Naive thymus-derived CD4-positive, alpha-beta T cell (primary cell): ENCODE results near the gene FOXO3. TPM values are rescaled to one million over a fixed set of nuclear protein-coding genes. Genes with fewer than 3 reads are reported as not detected.

Source experiments
- ATAC-seq: fragments of 150-1000 bp; cut with Tn5 transposase; 2 replicates; pipeline ENCODE4 v1.10.0; 2021; ENCODE audit warnings: mild to moderate bottlenecking, moderate library complexity
- CTCF ChIA-PET: fragments of 350-600 bp; sonication (Branson Sonifier 250); formaldehyde crosslinking; loops from one replicate; lab custom pipeline; 2021; ENCODE audit warnings: antibody characterized with exemption; lab: Charles Lee
- POLR2A ChIA-PET: fragments of 350-600 bp; sonication (Branson Sonifier 250); formaldehyde crosslinking; loops from one replicate; lab custom pipeline; 2021; ENCODE audit warnings: antibody characterized with exemption, inconsistent platforms; lab: Charles Lee
- DNase-seq, 9 donors: peaks; one replicate each; pipeline versions ENCODE4 v3.0.0 to v3.0.0-alpha.2; 2020 to 2022; ENCODE audit warnings: mixed read lengths in 1 of 9
- H3K27ac ChIP-seq: one replicate; pipeline ENCODE4 v1.7.0; 2013; ENCODE audit warnings: mild to moderate bottlenecking, low read depth, low read length, moderate library complexity
- H3K27me3 ChIP-seq, 2 donors: one replicate each; pipeline ENCODE4 v1.7.0; 2013; ENCODE audit warnings: low read length in 2 of 2, mild to moderate bottlenecking in 2 of 2, moderate library complexity in 2 of 2; ENCODE audit not compliant: control insufficient read depth in 2 of 2, insufficient read depth in 2 of 2
- H3K36me3 ChIP-seq, 3 experiments: 1 replicate in 2 of 3; 2 replicates in 1 of 3; pipeline ENCODE4 v1.7.0; 2013; ENCODE audit warnings: low read length in 3 of 3, mild to moderate bottlenecking in 3 of 3, moderate library complexity in 1 of 3; ENCODE audit not compliant: insufficient read depth in 3 of 3, control insufficient read depth in 2 of 3
- H3K4me1 ChIP-seq, 2 donors: one replicate each; pipeline ENCODE4 v1.7.0; 2013; ENCODE audit warnings: low read length in 2 of 2, mild to moderate bottlenecking in 2 of 2, moderate library complexity in 1 of 2; ENCODE audit not compliant: control insufficient read depth in 2 of 2, insufficient read depth in 2 of 2
- H3K4me3 ChIP-seq: 2 replicates; pipeline ENCODE4 v1.7.0; 2013; ENCODE audit warnings: mild to moderate bottlenecking, low read length
- H3K9me3 ChIP-seq, 3 experiments: 1 replicate in 2 of 3; 2 replicates in 1 of 3; pipeline ENCODE4 v1.7.0; 2013; ENCODE audit warnings: low read length in 3 of 3; ENCODE audit not compliant: control insufficient read depth in 2 of 3
- H3K27ac Mint-ChIP-seq, 9 donors: one replicate each; pipeline ENCODE4 v1.8.0; 2020 to 2022; ENCODE audit warnings: mixed read lengths in 9 of 9, mild to moderate bottlenecking in 8 of 9, moderate library complexity in 5 of 9, inconsistent platforms in 2 of 9
- H3K27me3 Mint-ChIP-seq, 5 donors: one replicate each; pipeline ENCODE4 v1.8.0; 2021 to 2022; ENCODE audit warnings: mixed read lengths in 5 of 5, mild to moderate bottlenecking in 1 of 5
- H3K36me3 Mint-ChIP-seq, 5 donors: one replicate each; pipeline ENCODE4 v1.8.0; 2020 to 2022; ENCODE audit warnings: mixed read lengths in 5 of 5, mild to moderate bottlenecking in 3 of 5, inconsistent platforms in 1 of 5
- H3K4me1 Mint-ChIP-seq, 7 donors: one replicate each; pipeline ENCODE4 v1.8.0; 2020 to 2022; ENCODE audit warnings: mixed read lengths in 7 of 7, mild to moderate bottlenecking in 3 of 7, inconsistent platforms in 1 of 7
- H3K4me3 Mint-ChIP-seq, 10 donors: one replicate each; pipeline ENCODE4 v1.8.0; 2020 to 2022; ENCODE audit warnings: mild to moderate bottlenecking in 10 of 10, mixed read lengths in 10 of 10, moderate library complexity in 6 of 10, inconsistent platforms in 2 of 10
- H3K9me3 Mint-ChIP-seq, 11 donors: one replicate each; pipeline ENCODE4 v1.8.0; 2020 to 2022; ENCODE audit warnings: mixed read lengths in 11 of 11, mild to moderate bottlenecking in 4 of 11, inconsistent platforms in 1 of 11, moderate library complexity in 1 of 11
- intact Hi-C, 2 donors: fragments of 100-400 bp; cut with micrococcal nuclease; formaldehyde crosslinking; loops; one replicate each; pipeline ENCODE4 v1.15.1; 2023
- polyA plus RNA-seq, 2 donors: library from polyadenylated mRNA; unstranded; fragments of 300-500 nt; fragmentation: Illumina TruSeq; gene quantifications; one replicate each; pipeline ENCODE4 v1.2.3, GENCODE V29; 2021
- total RNA-seq, 6 experiments: library from RNA in 5 of 6; stranded (reverse) in 5 of 6; gene quantifications; 1 replicate in 5 of 6; 2 replicates in 1 of 6; pipeline ENCODE4 v1.2.3 and lab custom pipeline; 2021 to 2026

The FOXO3 gene
- total and polyA plus RNA-seq, 7 experiments from 2014 or later, result 11.6 to 39.5 (median 20.5) TPM

DNA sequence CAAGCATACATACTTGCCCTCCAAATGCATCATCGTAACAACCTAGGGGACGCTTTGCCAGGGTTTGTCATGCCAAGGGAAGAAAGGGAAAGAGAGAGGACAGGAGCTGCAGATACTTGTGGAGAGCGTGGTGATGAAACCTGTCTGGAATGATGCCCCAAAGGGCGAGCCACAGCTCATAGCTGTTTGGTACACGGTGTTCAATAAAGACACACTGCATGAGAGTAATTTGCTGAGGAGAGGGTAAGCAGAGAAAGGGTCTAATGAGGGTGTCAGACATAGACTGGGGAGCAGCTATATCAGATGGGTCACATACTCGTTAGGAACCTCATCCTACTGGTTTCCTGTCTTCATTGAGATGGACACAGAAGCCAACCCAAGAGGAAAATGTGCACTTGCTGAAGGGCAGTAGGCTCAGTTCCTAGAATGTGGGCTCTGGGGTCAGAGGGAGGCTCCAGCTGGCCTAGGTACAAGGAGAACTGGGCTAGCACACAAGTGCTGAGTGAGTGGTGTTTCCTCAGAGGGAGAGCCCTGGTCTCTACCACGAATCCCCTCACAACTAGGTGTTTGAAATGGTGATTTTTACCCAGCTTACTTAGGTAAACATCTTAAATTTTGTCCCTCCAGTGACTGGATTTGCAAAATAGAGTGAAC is 5.2 kb upstream of the FOXO3 start:
- Histone ChIP-seq H3K27me3 (no peaks in the 10 kb centered on the region), H3K27ac (no peak overlapping the region), H3K9me3 (no peaks in the 10 kb centered on the region), H3K36me3 (peaks cover 0 to 11% (median 0%) of the 10 kb centered on the region in 3 experiments), H3K4me3 (no peak overlapping the region), H3K4me1 (peaks cover 5 to 6% of the 10 kb centered on the region in 2 donors)
- Mint-ChIP-seq H3K27ac (peak overlapping the region in 1 of 9 donors; percentile 46), H3K4me1 (peaks cover 0 to 8% (median 0%) of the 10 kb centered on the region in 7 donors), H3K27me3 (peaks cover 0 to 54% (median 9%) of the 10 kb centered on the region in 5 donors), H3K9me3 (no peaks in the 10 kb centered on the region), H3K36me3 (no peaks in the 10 kb centered on the region), H3K4me3 (peak overlapping the region in 1 of 10 donors; percentile 2)
- ChIA-PET CTCF (interaction anchor here (2.3 kb wide), 1 partner anchor 11 kb away, joined by 8 read pairs; no protein-coding TSS in a partner anchor), POLR2A (interaction anchor here (0.8 kb wide), 1 partner anchor 599 kb away, joined by 4 read pairs; no protein-coding TSS in a partner anchor)
- intact Hi-C loops, result loop anchor here in 1 of 2 donors (5.0 kb wide), 5 partner anchors 227 to 1622 kb away; partner anchors contain the start of genes MICAL1 and WASF1
- DNase-seq, result no peak
- ATAC-seq, result no peak

DNA sequence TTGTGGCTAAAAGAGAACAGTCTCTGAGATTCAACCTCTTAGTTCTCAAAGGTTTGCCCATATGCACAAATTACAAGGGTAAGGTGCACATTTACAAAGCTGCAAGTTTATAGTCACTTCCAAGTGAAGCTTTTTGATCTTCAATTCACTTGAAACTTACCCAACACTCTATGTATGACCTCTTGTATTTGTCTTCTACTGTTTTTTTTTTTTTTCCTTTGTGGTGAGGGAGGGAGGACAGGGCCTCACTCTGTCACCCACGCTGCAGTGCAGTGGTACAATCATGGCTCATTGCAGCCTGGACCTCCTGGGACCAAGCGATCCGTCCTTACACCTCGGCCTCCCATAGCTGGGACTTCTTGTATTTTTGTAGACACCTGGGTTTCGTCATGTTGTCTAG is 4.5 kb upstream of the FOXO3 start:
- H3K27ac Mint-ChIP-seq, result peak overlapping the region in 4 of 9 donors; percentile 19 to 90 (median 50)
- peaks cover 0 to 8% (median 0%) of the 10 kb centered on the region in 7 donors for H3K4me1 Mint-ChIP-seq

DNA sequence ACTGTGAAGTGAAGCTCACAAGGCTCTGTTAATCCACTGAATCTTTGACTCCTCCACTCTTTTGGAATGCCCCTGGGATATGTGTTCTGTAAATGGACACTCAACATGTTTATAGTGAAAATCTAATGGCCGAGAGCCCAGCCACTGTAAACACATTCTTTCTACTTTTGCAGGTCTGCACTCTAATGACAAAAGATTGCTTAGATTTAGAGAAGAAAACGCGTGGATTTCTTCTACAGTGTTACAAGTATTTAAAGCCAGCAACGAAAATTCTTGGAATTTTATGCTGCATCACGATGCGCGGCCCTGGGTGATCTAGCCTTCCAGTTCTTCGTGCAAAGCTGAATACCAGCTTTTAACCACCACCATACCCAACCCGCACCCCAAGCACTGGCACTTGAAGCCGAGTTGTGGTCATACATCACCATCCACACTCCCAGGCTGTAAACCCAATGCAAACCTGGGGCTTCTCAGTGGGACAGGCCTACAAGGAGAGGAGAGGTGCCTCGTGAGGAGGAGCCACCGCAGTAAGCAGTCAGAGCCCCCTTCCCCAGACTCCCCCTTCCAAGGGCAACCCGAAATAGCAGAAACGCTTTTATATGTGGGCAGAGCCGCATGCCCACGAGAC is 3.7 kb upstream of the FOXO3 start:
- no peak for DNase-seq
- peaks cover 0 to 4% (median 0%) of the 10 kb centered on the region in 5 donors for H3K36me3 Mint-ChIP-seq
- Histone ChIP-seq H3K36me3 (peaks cover 0 to 11% (median 0%) of the 10 kb centered on the region in 3 experiments), H3K9me3 (no peaks in the 10 kb centered on the region), H3K4me1 (peaks cover 7 to 11% of the 10 kb centered on the region in 2 donors), H3K27ac (peak overlapping the region; percentile 100), H3K4me3 (peak overlapping the region; percentile 80), H3K27me3 (no peaks in the 10 kb centered on the region)
- no peak for ATAC-seq
- intact Hi-C loops, result loop anchor here (1.0 to 5.0 kb wide), 7 partner anchors 15 to 1620 kb away; partner anchors contain the start of genes MICAL1 (in 1 of the 2) and WASF1 (in 1 of the 2)
- no peaks in the 10 kb centered on the region for H3K9me3 Mint-ChIP-seq
- ChIA-PET CTCF (interaction anchor here (0.8 to 2.3 kb wide), 4 partner anchors 12 to 516 kb away, joined by 4 to 8 read pairs (median 7); no protein-coding TSS in a partner anchor), POLR2A (interaction anchor here (1.3 to 3.5 kb wide), 3 partner anchors 453 to 825 kb away, joined by 3 to 41 read pairs (median 10); partner anchors contain the start of genes CD164, CEP57L1 and SESN1)
- peak overlapping the region; percentile 38 to 99 (median 87) for H3K27ac Mint-ChIP-seq
- peaks cover under 1 to 13% (median 5%) of the 10 kb centered on the region in 7 donors for H3K4me1 Mint-ChIP-seq
- peaks cover 0 to 54% (median 9%) of the 10 kb centered on the region in 5 donors for H3K27me3 Mint-ChIP-seq
- H3K4me3 Mint-ChIP-seq, result peak overlapping the region; percentile 80 to 98 (median 94)

More for the DNA sequence above, 4.5 kb upstream of the FOXO3 start:
- no peak for DNase-seq
- no peaks in the 10 kb centered on the region for H3K36me3 Mint-ChIP-seq
- no peak overlapping the region for H3K27ac ChIP-seq
- no peaks in the 10 kb centered on the region for H3K9me3 ChIP-seq
- ChIA-PET CTCF (interaction anchor here (0.8 to 2.3 kb wide), 4 partner anchors 12 to 517 kb away, joined by 4 to 8 read pairs (median 7); no protein-coding TSS in a partner anchor), POLR2A (interaction anchor here (0.8 to 1.3 kb wide), 2 partner anchors 454 to 599 kb away, joined by 3 to 4 read pairs; no protein-coding TSS in a partner anchor)
- H3K9me3 Mint-ChIP-seq, result no peaks in the 10 kb centered on the region
- intact Hi-C loops, result loop anchor here in 1 of 2 donors (5.0 kb wide), 5 partner anchors 226 to 1621 kb away; partner anchors contain the start of genes MICAL1 and WASF1
- peaks cover 0 to 53% (median 9%) of the 10 kb centered on the region in 5 donors for H3K27me3 Mint-ChIP-seq
- peaks cover 5 to 6% of the 10 kb centered on the region in 2 donors for H3K4me1 ChIP-seq
- H3K36me3 ChIP-seq, result peaks cover 0 to 11% (median 0%) of the 10 kb centered on the region in 3 experiments
- no peak for ATAC-seq
- no peak overlapping the region for H3K4me3 ChIP-seq
- H3K27me3 ChIP-seq, result no peaks in the 10 kb centered on the region
- H3K4me3 Mint-ChIP-seq, result peak overlapping the region in 8 of 10 donors; percentile 26 to 98 (median 88)

DNA sequence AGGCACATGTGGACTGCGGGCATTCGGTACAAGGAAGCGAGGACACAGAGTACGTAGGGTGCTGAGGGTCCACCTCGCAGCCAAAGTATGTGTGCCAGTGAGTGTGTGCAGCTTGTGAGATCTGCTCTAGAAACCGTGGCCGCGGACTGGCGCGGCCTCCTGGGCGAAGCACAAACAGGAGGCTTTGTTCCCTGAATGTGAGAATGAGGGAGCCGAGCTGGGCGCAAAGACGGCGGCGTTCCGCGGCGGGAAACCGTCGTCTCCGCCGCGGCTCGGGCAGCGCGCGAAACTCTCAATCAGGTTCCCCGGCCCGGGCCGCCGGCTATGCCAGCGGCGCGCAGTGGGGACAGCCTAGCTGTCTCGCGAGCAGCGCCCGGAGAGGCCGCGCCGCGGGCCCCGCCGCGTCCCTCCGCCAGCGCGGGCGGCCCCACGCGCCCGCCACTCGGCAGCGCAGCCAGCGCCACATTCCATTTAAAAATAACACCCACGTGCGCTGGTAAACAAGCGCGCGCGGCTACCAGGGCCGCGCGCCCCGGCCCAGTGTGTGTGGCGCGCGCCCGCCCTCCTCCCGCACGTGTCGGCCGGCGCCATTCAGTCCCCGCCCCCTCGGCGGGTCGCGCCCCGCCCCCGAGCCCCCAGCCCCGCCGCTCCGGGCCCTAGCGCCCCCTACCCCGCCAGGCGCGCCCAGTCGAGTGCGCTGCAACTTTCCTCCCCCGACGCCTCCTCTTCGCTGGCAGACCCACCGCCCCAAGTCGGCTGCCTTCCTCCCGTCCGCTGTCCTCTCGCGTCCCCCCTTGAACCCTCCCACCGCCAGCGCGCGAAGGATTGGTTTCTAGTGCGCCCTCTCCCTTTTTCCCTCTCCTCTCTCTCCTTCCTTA is 3.0 kb upstream of the FOXO3 start:
- DNase-seq (peak; percentile 71 to 86 (median 80)), ATAC-seq (peak; percentile 64)
- Mint-ChIP-seq H3K27me3 (peaks cover 0 to 54% (median 9%) of the 10 kb centered on the region in 5 donors), H3K27ac (peak overlapping the region; percentile 87 to 99 (median 97)), H3K4me1 (peaks cover 8 to 20% (median 12%) of the 10 kb centered on the region in 7 donors), H3K9me3 (no peaks in the 10 kb centered on the region), H3K4me3 (peak overlapping the region; percentile 88 to 98 (median 97)), H3K36me3 (peaks cover 0 to 10% (median 5%) of the 10 kb centered on the region in 5 donors)
- Histone ChIP-seq H3K9me3 (no peaks in the 10 kb centered on the region), H3K36me3 (peaks cover 0 to 11% (median 0%) of the 10 kb centered on the region in 3 experiments), H3K4me1 (peaks cover 12 to 13% of the 10 kb centered on the region in 2 donors), H3K4me3 (peak overlapping the region; percentile 80), H3K27me3 (no peaks in the 10 kb centered on the region), H3K27ac (peak overlapping the region; percentile 100)
- CTCF ChIA-PET, result interaction anchor here (0.6 to 1.8 kb wide), 8 partner anchors 10 to 1482 kb away, joined by 3 to 8 read pairs (median 4); no protein-coding TSS in a partner anchor
- POLR2A ChIA-PET, result interaction anchor here (0.6 to 3.5 kb wide), 17 partner anchors 9 to 1099 kb away, joined by 3 to 41 read pairs (median 5); partner anchors contain the start of genes ARMC2, CD164, CEP57L1 and PDSS2
- intact Hi-C loops, result loop anchor here (1.0 to 5.0 kb wide), 21 partner anchors 15 to 1620 kb away; partner anchors contain the start of genes ARMC2 (in 2 of the 2), SNX3 (in 2 of the 2), ZBTB24 (in 2 of the 2) and AK9 (in 1 of the 2)

DNA sequence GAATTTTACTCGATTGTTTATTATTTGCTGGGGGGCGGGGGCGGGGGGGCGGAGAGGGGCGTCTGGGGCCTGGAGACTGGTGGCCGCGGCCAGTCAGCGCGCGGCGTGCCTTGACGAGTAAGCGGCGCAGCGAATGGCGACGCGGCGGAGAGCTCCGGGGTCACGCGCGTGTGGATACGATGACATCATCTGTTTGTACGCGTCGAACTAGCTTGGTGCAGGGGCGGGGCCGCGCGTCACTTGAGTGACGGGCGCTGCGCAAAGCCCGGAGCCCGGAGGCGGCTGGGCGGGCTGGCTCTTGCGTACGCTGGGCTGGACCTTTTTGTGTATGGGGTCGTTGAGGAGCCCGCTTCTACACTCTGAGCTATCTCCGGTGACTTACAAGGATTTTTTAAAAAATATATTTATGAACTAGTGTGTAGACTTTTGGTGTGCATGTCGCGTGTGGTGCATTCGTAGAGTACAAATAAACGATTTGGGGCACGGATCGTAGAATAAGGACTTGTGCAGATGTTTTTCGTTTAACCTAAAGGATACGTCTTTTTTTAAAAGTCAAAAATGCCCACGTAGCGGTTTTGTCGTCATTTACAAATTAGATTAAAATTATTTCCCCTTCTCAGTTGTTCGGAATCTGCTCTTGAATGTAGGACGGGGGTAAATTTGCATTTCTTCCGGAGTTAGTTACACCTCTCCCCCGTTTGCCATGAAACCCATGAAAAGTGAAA is 2.2 kb upstream of the FOXO3 start:
- H3K36me3 ChIP-seq, result peaks cover 0 to 11% (median 0%) of the 10 kb centered on the region in 3 experiments
- intact Hi-C loops, result loop anchor here (1.0 to 5.0 kb wide), 23 partner anchors 72 to 1622 kb away; partner anchors contain the start of genes ARMC2 (in 2 of the 2), CD164 (in 2 of the 2), CEP57L1 (in 2 of the 2) and SNX3 (in 2 of the 2)
- CTCF ChIA-PET, result interaction anchor here (0.6 to 1.2 kb wide), 7 partner anchors 11 to 1481 kb away, joined by 3 to 5 read pairs (median 3); no protein-coding TSS in a partner anchor
- H3K9me3 Mint-ChIP-seq, result no peaks in the 10 kb centered on the region
- peaks cover 0 to 55% (median 6%) of the 10 kb centered on the region in 5 donors for H3K27me3 Mint-ChIP-seq
- H3K4me3 ChIP-seq, result peak overlapping the region; percentile 75
- peaks cover 0 to 12% (median 6%) of the 10 kb centered on the region in 5 donors for H3K36me3 Mint-ChIP-seq
- H3K4me1 Mint-ChIP-seq, result peaks cover 16 to 28% (median 20%) of the 10 kb centered on the region in 7 donors
- peak overlapping the region; percentile 100 for H3K27ac ChIP-seq
- ATAC-seq, result peak; percentile 75
- H3K4me1 ChIP-seq, result peaks cover 12 to 13% of the 10 kb centered on the region in 2 donors
- H3K27ac Mint-ChIP-seq, result peak overlapping the region; percentile 87 to 99 (median 97)
- peak overlapping the region; percentile 88 to 98 (median 97) for H3K4me3 Mint-ChIP-seq
- no peaks in the 10 kb centered on the region for H3K27me3 ChIP-seq
- no peaks in the 10 kb centered on the region for H3K9me3 ChIP-seq
- POLR2A ChIA-PET, result interaction anchor here (0.6 to 3.5 kb wide), 21 partner anchors 8 to 1099 kb away, joined by 3 to 41 read pairs (median 5); partner anchors contain the start of genes ARMC2, CD164, CEP57L1 and PDSS2
- DNase-seq, result peak; percentile 91 to 98 (median 97)
